GM19023 (cell line): ENCODE measurements around the gene NYNRIN.

Experiments
- ATAC-seq: cut with Tn5 transposase; IDR thresholded peaks from one replicate; pipeline ENCODE4 v1.9.1; 2021; ENCODE audit warnings: mild to moderate bottlenecking, moderate library complexity; ENCODE audit not compliant: unreplicated experiment

The NYNRIN gene

GRCh38 chr14:24430143-24430681 lies 31.4 kb downstream of the NYNRIN start:
- peak; percentile 68 for ATAC-seq

DNA sequence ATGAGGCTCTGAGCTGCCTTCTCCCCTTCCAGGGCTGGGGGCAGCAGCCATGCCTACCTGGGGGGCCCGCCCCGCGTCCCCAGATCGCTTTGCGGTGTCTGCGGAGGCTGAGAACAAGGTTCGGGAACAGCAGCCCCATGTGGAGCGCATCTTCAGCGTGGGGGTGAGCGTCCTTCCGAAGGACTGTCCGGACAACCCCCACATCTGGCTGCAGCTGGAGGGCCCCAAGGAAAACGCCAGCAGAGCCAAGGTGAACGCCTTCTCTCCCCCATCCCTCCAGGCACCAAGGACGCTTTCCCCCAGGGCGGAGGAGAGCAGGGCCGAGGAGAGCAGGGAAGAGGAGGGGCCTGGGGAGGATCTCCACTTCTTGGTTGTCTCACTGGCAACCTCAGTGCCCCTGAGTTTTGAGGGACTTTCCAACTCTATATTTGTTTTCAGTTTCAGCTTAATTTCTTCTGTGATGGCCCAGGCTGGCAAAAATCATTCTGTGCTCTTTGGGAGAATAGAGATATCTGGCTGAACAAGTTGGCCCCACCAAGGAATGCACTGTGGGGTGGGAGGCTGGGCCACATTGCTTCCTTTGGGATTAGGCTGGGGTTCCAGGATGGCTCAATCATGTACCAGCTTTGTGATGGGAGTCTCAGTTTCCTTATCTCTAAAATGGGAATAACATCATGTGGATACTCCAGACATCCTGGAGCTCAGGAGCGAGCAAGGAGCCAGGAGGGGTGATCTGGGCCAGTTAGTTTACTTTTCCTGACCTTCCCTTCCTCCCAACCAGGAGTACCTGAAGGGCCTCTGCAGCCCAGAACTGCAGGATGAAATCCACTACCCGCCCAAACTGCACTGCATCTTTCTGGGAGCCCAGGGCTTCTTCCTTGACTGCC lies 32.1 kb downstream of the NYNRIN start:
- peak; percentile 30 for ATAC-seq

DNA sequence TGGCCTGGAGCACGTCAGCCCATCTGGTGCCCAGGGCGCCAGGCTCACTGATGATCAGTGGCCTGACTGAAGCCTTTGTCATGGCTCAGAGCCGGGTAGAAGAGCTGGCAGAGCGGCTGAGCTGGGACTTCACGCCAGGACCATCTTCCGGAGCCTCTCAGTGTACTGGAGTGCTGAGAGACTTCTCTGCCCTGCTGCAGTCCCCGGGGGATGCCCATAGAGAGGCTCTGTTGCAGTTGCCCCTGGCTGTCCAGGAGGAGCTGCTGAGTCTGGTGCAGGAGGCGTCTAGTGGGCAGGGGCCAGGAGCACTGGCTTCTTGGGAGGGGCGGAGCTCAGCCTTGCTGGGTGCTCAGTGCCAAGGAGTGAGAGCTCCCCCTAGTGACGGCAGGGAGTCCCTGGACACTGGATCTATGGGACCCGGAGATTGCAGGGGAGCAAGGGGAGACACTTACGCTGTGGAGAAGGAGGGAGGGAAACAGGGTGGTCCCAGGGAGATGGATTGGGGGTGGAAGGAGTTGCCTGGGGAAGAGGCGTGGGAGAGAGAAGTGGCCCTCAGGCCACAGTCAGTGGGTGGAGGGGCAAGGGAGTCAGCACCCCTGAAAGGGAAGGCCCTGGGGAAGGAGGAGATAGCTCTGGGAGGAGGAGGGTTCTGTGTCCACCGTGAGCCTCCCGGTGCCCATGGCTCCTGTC lies 32.9 kb downstream of the NYNRIN start:
- ATAC-seq, result peak; percentile 48

- no peak for ATAC-seq
Measured at GRCh38 chr14:24432259-24433131, 33.7 kb downstream of the NYNRIN start.

- no peak for ATAC-seq
Measured at GRCh38 chr14:24434036-24434435, 35.2 kb downstream of the NYNRIN start.

- ATAC-seq, result no peak
Measured at GRCh38 chr14:24434676-24435075, 35.9 kb downstream of the NYNRIN start.

DNA sequence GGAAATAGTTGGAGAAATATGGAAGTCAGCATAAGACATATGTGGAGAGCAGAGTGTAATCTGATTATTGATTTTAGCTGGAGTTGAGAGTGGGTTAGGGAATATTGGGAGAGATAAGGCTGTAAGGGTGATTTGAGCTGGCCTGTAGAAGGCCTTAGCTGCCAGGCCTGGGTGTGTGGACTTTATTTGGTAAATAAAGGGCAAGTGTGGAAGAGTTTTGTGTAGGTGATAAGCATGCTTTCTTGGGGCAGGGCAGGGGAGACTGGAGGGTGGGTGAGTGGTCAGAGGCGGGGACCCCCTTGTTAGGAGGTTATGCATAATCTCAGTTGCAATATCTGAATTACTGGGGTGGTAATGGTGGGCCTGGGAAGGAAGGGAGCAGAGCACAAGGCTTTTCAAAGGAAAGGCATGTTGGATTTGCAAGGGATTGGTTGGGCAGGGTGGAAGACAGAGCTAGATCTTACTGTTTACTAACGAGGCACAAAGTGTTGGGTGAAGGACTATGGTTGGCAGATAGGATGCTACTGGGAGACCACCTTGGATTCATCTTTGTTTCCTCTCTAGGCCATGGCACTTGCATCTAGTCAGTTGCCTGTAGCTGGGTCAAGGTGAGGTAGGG lies 36.5 kb downstream of the NYNRIN start:
- ATAC-seq, result no peak

DNA sequence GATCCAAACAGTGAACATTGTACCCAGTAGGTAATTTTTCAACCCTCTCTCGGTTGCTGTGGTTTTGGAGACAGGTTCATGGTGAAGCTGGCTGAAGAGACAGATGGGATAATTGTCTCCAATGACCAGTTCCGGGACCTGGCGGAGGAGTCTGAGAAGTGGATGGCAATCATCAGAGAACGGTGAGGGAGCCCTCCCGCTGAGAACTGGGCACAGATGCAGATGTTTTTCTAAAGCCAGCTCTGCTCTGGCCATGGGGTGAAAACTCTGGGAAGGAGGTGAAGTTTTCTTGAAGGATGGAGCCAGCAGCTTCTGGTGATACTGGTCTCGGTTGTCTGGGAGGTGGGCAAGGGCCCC lies 37.2 kb downstream of the NYNRIN start:
- ATAC-seq, result no peak

DNA sequence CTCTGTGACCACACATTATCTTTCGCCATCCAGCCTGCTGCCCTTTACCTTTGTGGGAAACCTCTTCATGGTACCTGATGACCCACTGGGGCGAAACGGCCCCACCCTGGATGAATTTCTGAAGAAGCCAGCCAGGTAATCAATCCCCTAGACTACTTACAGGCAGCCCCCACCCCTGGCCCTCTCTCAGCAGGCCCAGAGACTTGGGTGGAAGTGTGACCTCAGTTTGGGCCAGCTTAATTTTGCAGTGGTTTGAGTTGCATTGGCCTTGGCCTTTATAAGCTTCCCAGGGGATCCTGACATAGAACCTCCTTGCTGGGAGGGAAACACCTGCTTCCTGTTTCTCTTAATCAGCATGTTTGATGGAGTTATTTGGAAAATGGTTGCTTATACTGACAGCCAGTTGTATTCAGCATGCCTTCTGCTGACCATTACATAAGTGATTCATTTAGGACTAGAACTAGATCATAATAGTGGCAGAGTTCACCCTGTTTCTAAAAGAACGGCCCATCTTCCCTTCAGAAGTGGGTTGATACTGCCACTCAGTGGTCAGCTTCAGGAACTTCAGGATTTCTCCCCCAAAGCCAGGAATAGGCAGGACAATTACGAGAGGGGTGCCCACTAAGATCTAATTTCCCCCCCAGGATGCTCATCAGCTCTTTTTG lies 37.7 kb downstream of the NYNRIN start:
- ATAC-seq, result no peak

DNA sequence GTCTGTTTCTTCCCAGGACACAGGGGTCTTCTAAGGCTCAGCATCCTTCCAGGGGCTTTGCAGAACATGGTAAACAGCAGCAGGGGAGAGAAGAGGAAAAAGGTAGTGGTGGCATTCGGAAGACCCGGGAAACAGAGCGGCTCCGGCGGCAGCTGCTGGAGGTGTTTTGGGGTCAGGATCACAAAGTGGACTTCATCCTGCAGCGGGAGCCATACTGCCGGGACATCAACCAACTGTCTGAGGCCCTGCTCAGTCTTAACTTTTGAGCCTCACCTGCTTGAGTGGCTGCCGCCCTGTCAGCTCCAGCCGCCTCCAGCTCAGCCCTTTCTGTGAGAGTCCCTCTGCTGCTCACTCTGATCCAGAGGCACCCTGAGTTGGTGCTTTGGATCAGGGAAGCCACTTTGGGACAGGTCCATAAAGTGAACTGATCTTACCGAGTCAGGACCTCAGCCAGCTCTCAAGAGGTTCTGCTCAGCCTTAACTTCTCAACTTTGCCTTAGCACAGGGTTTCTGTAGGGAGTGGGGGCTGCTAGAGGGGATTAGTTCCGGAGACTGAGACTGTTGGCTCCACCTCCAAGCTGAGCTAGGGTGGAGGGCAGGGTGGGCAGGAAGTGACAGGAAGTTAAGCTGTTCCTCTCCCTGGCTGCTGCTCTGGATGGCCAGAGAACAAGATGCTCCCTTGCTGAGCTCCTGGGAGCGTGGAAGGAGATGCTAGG lies 38.4 kb downstream of the NYNRIN start:
- no peak for ATAC-seq

DNA sequence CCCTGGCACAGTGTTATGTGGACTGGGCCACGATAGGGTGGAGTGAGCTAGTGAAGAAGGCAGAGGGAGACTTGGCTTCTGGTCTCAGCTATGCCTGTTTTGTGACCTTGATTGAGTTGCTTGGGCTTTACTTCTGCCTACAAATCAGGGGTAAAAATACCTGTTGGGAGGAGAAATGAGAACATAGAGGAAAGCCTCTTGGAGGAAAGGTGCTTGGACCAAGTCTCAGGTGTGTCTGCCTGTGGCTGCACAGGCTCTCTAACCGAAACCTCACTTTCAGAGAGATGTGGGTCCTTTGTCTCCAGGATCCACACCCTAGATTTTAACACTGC lies 38.9 kb downstream of the NYNRIN start:
- ATAC-seq, result no peak

GRCh38 chr14:24438223-24439097 lies 39.7 kb downstream of the NYNRIN start:
- no peak for ATAC-seq

DNA sequence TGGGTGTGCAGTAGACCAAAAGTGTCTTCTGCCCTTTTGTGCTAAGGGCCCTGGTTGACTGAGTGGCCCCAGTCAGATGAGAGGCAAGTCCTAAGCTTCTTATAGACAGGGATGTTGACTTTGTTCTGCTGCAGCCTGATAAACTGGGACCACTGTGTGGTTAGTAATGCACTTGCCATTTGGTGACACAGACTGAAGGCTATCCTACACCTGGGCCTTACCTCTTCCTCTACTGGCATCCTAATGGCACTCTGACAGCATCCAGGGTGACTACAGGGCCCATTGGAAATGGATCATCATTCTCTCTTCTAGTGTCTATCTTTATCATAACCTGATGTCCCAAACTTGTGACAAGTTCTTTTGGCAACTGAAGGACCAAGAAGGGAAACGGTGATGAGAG lies 40.5 kb downstream of the NYNRIN start:
- ATAC-seq, result no peak

DNA sequence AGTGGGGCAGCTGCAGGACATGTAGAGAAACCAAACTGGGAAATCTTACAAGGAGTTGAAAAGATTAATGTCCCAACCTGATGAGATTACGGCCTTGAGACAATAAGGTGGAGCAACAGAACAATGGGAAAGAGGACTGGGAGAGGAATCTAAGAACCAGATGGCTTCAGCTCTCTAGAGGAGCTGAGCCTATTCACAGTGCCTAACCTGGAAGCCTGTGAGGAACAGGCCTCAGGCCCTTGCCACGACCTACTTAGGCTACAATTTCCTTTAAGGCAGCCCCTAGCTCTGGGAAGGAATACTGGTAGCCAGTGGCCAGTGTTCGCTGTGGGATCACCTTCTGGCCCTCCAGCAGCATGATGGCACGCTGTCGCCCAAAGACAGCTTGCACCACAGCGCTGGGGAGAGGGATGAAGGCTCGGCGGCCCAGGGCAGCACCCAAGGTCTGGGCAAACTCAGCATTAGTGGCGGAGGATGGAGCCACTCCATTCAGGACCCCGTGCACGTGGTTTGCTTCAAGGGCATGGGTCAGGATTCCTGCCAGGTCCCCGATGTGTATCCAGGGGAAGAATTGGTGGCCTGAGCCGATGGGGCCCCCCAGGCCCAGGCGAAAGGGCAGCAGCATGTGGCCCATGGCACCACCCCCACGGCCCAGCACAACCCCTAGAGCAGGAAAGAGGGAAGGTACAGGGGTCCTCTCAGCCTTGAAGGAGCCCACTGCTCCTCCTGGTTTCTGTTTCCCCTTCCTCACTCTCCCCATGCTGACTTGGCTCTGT lies 41.2 kb downstream of the NYNRIN start:
- ATAC-seq, result no peak

- ATAC-seq, result no peak
Measured at GRCh38 chr14:24440606-24441399, 42.0 kb downstream of the NYNRIN start.

DNA sequence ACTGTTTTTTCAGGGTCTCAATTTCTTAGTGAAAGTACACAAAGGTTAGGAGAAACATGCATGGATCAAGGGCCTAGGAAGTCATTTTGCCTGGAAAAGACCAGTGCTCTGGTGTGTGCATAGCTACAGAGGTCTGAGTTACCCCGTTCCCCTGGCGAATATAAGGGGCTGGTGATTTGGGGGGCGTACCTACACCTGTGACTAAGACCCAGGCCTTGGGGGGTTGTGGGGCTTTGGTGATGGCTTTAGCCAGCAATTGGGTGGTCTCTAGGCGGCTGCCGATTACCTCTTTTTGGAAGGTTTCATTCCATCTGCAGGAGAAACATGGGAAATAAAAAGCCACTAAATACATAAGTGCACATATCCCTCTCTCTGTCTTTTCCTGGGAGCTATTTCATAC lies 42.7 kb downstream of the NYNRIN start:
- no peak for ATAC-seq

DNA sequence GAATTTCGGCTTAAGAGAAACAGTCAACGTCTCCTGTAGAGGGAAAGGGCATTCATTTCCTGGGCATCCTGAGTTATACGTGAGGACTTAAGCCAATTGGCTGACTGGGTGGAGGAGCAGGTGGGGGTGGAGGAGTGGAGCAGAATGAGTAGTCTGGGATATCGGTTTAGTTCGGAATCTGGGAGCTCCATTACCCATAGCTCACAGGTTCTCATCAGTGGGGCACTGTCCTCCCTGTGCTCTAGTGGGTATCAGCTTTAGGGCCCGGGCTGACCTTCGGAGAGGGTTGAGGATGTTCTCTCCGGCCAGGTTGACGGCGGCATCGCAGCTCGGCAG lies 43.1 kb downstream of the NYNRIN start:
- no peak for ATAC-seq
